Fibroblast of pulmonary artery (primary cell): ENCODE data around the gene PAXIP1.

ENCODE experiments used
- DNase-seq: peaks from one replicate; pipeline ENCODE4 v3.0.0-alpha.2; 2010; ENCODE audit warnings: low read depth
- H3K4me3 ChIP-seq: replicated peaks from 2 replicates; pipeline ENCODE4 v1.5.1; 2011; ENCODE audit warnings: low read depth, mild to moderate bottlenecking, control low read depth, low read length, moderate library complexity
- CTCF ChIP-seq: IDR thresholded peaks from 2 replicates; pipeline ENCODE4 v1.5.1; 2011; ENCODE audit warnings: mild to moderate bottlenecking, control low read depth, low read length, inconsistent platforms; ENCODE audit errors: missing control alignments

Gene PAXIP1

GRCh38 chr7:154902600-154903082, 100.3 kb downstream of the PAXIP1 start:
- H3K4me3 ChIP-seq = no peak overlapping the region
- no peak for TF ChIP-seq CTCF
- no peak for DNase-seq

- no peak for TF ChIP-seq CTCF
- DNase-seq = no peak
- H3K4me3 ChIP-seq = no peak overlapping the region
These were observed 103.1 kb downstream of the PAXIP1 start for GRCh38 chr7:154899862-154900261.

GRCh38 chr7:154898973-154899855, 103.7 kb downstream of the PAXIP1 start:
- no peak overlapping the region for H3K4me3 ChIP-seq
- DNase-seq = no peak
- TF ChIP-seq CTCF = no peak

- DNase-seq = no peak
- TF ChIP-seq CTCF = no peak
These were observed 106.8 kb downstream of the PAXIP1 start for GRCh38 chr7:154896076-154896475.

More at GRCh38 chr7:154896076-154896475, 106.8 kb downstream of the PAXIP1 start:
- no peak overlapping the region for H3K4me3 ChIP-seq
